ENCODE data around the gene VPS11. TPM values are rescaled to one million over a fixed set of nuclear protein-coding genes. Genes with fewer than 3 reads are reported as not detected.

VPS11 gene
- total and polyA plus RNA-seq, 10 of the 15 experiments (the other 5 are each of a cell fraction or from before 2014, with no cell fraction given): 15.8 to 26.4 (median 24.5) TPM

DNA sequence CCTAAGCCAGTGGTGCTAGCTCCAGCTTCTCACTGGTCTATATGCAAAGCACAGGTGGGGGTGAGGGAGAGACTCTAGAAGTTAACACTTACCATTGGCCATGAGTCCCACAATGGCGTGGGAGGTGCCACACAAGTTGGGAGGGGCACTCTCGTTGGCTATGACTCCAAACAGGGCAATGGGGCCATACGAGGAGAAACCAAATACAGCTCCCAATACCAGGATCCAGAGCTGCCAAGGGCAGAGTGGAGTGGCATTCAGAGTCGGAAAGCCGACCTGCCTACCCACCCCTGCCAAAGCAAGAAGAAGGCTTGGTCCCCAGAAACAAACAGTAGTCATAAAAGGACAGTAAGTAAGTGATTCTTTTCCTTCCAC, 42.5 kb upstream of the VPS11 start:
- no peak for DNase-seq (ENCODE audit: low read depth, low spot score)
- intact Hi-C loops (cut with micrococcal nuclease; ENCODE audit: unreplicated experiment): no loop called here

More for the DNA sequence above, 42.5 kb upstream of the VPS11 start:
- ATAC-seq (no peak), FAIRE-seq (no peak)
- 59% methylated on average over 5 of the region's 5 CpGs for WGBS (ENCODE audit: insufficient coverage, insufficient replicate concordance, low lambda C conversion rate, missing lambda C conversion rate)
- Histone ChIP-seq H3K27me3 (replicated peaks in 1 of 2; ENCODE audit: control insufficient read depth in 2 of 2, insufficient read depth in 2 of 2, low read length in 1 of 2) (no peaks in the 10 kb centered on the region), H2AFZ (ENCODE audit: control insufficient read depth, low read depth, low read length) (no peak overlapping the region), H3K9ac (ENCODE audit: control insufficient read depth, insufficient read depth, low read length) (no peak overlapping the region), H3K4me3 (no peak overlapping the region), H3K79me2 (ENCODE audit: control insufficient read depth, insufficient read depth, low read length) (peaks cover 17% of the 10 kb centered on the region), H3K4me2 (ENCODE audit: control insufficient read depth, insufficient read depth) (no peak overlapping the region), H4K20me1 (ENCODE audit: control insufficient read depth, insufficient read depth) (no peaks in the 10 kb centered on the region), H3K36me3 (ENCODE audit: control insufficient read depth in 2 of 2, insufficient read depth in 2 of 2, low read length in 1 of 2) (peaks cover 5 to 9% of the 10 kb centered on the region in 2 experiments; a peak in 3 of 4 replicates), H3K4me1 (ENCODE audit: control insufficient read depth, insufficient read depth, low read length) (peaks cover 14% of the 10 kb centered on the region), H3K9me3 (replicated peaks; ENCODE audit: control insufficient read depth, insufficient read depth, low read length) (no peaks in the 10 kb centered on the region), H3K27ac (ENCODE audit: control insufficient read depth, insufficient read depth) (no peak overlapping the region)
- ChIA-PET RAD21 (ENCODE audit: unreplicated experiment) (no interaction called here), SMC1A (ENCODE audit: uncharacterized antibody, unreplicated experiment) (no interaction called here), POLR2A (interaction anchor here (0.6 kb wide), 1 partner anchor 203 kb away, joined by 3 read pairs; no protein-coding TSS in a partner anchor), CTCF (interaction anchor here (1.0 kb wide), 1 partner anchor 40 kb away, joined by 3 read pairs; no protein-coding TSS in a partner anchor)
- TF ChIP-seq, protein P1, sequence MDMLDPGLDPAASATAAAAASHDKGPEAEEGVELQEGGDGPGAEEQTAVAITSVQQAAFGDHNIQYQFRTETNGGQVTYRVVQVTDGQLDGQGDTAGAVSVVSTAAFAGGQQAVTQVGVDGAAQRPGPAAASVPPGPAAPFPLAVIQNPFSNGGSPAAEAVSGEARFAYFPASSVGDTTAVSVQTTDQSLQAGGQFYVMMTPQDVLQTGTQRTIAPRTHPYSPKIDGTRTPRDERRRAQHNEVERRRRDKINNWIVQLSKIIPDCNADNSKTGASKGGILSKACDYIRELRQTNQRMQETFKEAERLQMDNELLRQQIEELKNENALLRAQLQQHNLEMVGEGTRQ (IDR thresholded peaks at IDR 0.05; ENCODE audit: borderline replicate concordance, low read depth, low read length): no peak
- TF ChIP-seq HCFC1 (IDR thresholded peaks at IDR 0.05; ENCODE audit: low read length) (no peak), RCOR1 (conservative IDR thresholded peaks at IDR 0.05; ENCODE audit: low read depth, low read length) (no peak), ASH2L (IDR thresholded peaks at IDR 0.05; ENCODE audit: borderline replicate concordance, low read depth) (no peak), HDAC2 (IDR thresholded peaks at IDR 0.05) (no peak), CBFB (IDR thresholded peaks at IDR 0.05; ENCODE audit: low read depth) (no peak), DPF2 (IDR thresholded peaks at IDR 0.05) (no peak), CEBPB (IDR thresholded peaks at IDR 0.05; ENCODE audit: borderline replicate concordance in 1 of 2, low read depth in 2 of 2, low read length in 2 of 2) (no peak), EED (IDR thresholded peaks at IDR 0.05; ENCODE audit: low read depth) (no peak), RUNX3 (IDR thresholded peaks at IDR 0.05; ENCODE audit: low read length) (no peak)
- TF ChIP-seq, protein P2, sequence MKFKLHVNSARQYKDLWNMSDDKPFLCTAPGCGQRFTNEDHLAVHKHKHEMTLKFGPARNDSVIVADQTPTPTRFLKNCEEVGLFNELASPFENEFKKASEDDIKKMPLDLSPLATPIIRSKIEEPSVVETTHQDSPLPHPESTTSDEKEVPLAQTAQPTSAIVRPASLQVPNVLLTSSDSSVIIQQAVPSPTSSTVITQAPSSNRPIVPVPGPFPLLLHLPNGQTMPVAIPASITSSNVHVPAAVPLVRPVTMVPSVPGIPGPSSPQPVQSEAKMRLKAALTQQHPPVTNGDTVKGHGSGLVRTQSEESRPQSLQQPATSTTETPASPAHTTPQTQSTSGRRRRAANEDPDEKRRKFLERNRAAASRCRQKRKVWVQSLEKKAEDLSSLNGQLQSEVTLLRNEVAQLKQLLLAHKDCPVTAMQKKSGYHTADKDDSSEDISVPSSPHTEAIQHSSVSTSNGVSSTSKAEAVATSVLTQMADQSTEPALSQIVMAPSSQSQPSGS (IDR thresholded peaks at IDR 0.05; ENCODE audit: low read length): no peak
- no TSS peak for BruUV-seq (replicated peaks)
- in situ Hi-C loops (cut with MboI): no loop called here

All from GM12878 (cell line).